Skeletal muscle tissue (tissue), 5 donors: ENCODE data around the gene GJA10. TPM values are rescaled to one million over a fixed set of nuclear protein-coding genes. Genes with fewer than 3 reads are reported as not detected.

Experiments
- H3K27ac ChIP-seq: one replicate; pipeline ENCODE4 v1.7.0; 2013; ENCODE audit warnings: mild to moderate bottlenecking, low read depth, low read length, inconsistent platforms
- H3K27me3 ChIP-seq, 3 donors: one replicate each; pipeline ENCODE4 v1.7.0; 2013; ENCODE audit warnings: low read length in 3 of 3; ENCODE audit not compliant: control insufficient read depth in 3 of 3, insufficient read depth in 3 of 3
- H3K36me3 ChIP-seq, 3 donors: one replicate each; pipeline ENCODE4 v1.7.0; 2013; ENCODE audit warnings: low read length in 3 of 3; ENCODE audit not compliant: control insufficient read depth in 3 of 3, insufficient read depth in 3 of 3
- H3K4me1 ChIP-seq, 3 donors: one replicate each; pipeline ENCODE4 v1.7.0; 2013; ENCODE audit warnings: low read length in 3 of 3, mild to moderate bottlenecking in 3 of 3; ENCODE audit not compliant: control insufficient read depth in 3 of 3, insufficient read depth in 3 of 3
- H3K4me3 ChIP-seq, 3 donors: one replicate each; pipeline ENCODE4 v1.7.0; 2013; ENCODE audit warnings: low read length in 3 of 3
- H3K9ac ChIP-seq, 3 donors: one replicate each; pipeline ENCODE4 v1.7.0; 2013; ENCODE audit warnings: low read length in 3 of 3, mild to moderate bottlenecking in 3 of 3, moderate library complexity in 2 of 3, low read depth in 1 of 3
- H3K9me3 ChIP-seq, 3 donors: one replicate each; pipeline ENCODE4 v1.7.0; 2013; ENCODE audit warnings: low read length in 3 of 3; ENCODE audit not compliant: control insufficient read depth in 3 of 3
- small RNA-seq: library from RNA; depleted of rRNA; stranded (forward); fragments of <200 nt; gene quantifications from one replicate; pipeline ENCODE3, GENCODE V24; 2014
- total RNA-seq: library from RNA; depleted of rRNA; stranded (reverse); fragments of >200 nt; gene quantifications from one replicate; pipeline ENCODE4 v1.2.3, GENCODE V29; 2014
- donor health status: Osteomylitis.

GJA10 gene
- total RNA-seq, 1 donor from 2014 or later = not detected

GRCh38 chr6:89941763-89942497 lies 47.7 kb downstream of the GJA10 start:
- Histone ChIP-seq H3K4me1 (peaks cover 9 to 16% (median 15%) of the 10 kb centered on the region in 3 donors), H3K27ac (peak overlapping the region; percentile 29), H3K27me3 (no peaks in the 10 kb centered on the region), H3K9ac (peak overlapping the region in 1 of 3 donors; percentile 47), H3K4me3 (no peak overlapping the region), H3K9me3 (no peaks in the 10 kb centered on the region), H3K36me3 (peaks cover 0 to 9% (median 3%) of the 10 kb centered on the region in 3 donors)

DNA sequence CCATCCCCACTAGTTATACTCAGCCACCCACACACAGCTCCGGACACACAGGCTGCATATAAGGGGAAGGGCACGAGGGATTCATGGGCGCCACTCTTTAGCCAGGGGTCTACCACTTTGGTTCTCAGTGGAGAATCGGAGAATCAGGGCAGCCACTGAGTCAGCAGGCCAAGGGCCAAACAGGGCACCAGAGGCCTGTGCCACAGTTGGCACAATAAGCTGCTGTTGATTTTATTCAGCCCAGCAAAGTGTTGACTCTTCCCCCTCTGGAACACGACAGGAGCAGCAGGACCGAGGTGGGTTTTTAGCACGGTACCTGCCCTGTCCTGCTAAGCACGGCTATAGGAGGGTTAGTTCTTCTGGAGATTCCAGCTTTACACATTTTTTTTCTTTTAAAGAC lies 48.3 kb downstream of the GJA10 start:
- Histone ChIP-seq H3K4me1 (peaks cover 9 to 16% (median 15%) of the 10 kb centered on the region in 3 donors), H3K27me3 (no peaks in the 10 kb centered on the region), H3K9me3 (no peaks in the 10 kb centered on the region), H3K36me3 (peaks cover 0 to 6% (median 3%) of the 10 kb centered on the region in 3 donors), H3K4me3 (no peak overlapping the region), H3K27ac (no peak overlapping the region), H3K9ac (no peak overlapping the region)

DNA sequence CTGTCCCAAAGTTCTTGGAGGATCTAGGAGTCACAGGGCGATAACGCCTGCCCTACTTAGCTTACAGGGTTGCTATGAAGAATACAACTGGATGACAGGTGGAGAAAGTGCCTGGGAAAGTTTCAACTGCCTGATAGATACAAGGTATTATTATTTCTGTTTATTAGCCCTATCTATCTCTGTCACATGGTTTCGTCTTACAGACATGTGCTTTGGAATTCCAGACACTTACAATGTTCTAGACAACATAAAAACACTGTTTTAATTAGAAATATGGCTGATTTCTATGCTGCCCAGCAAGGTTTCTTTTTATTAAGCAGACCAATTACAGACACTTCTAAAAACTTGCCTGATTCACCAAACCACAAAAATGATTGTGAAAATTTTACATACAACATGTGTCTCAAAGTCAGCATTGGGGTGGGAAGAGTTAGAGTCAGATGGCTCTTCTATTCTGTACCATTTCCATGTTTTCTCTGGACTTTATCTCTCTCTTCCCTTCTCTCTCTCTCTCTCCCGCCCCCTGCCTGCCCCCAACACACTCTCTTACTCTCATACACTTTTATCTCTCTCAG lies 50.0 kb downstream of the GJA10 start:
- H3K4me1 ChIP-seq = peaks cover 9 to 16% (median 15%) of the 10 kb centered on the region in 3 donors
- peaks cover 0 to 6% (median 0%) of the 10 kb centered on the region in 3 donors for H3K36me3 ChIP-seq
- H3K9ac ChIP-seq = no peak overlapping the region
- no peaks in the 10 kb centered on the region for H3K9me3 ChIP-seq
- H3K27ac ChIP-seq = no peak overlapping the region
- no peaks in the 10 kb centered on the region for H3K27me3 ChIP-seq
- H3K4me3 ChIP-seq = no peak overlapping the region

- Histone ChIP-seq H3K4me1 (peaks cover 9 to 16% (median 15%) of the 10 kb centered on the region in 3 donors), H3K27ac (no peak overlapping the region), H3K9ac (no peak overlapping the region), H3K36me3 (peaks cover 3 to 13% (median 4%) of the 10 kb centered on the region in 3 donors), H3K4me3 (no peak overlapping the region), H3K9me3 (no peaks in the 10 kb centered on the region), H3K27me3 (no peaks in the 10 kb centered on the region)
Observed at GRCh38 chr6:89944826-89945407, 50.6 kb downstream of the GJA10 start.

Small RNA genes lying within 50 kb of the gene (small RNA-seq; reads per million reads assigned to genes)
- not detected for gene RF00019

Other genes starting within 250 kb of the GJA10 start
- gene MDN1, start 74.7 kb upstream of the GJA10 start, total RNA-seq = 30.8 TPM
- gene CASP8AP2, start 64.6 kb upstream of the GJA10 start, total RNA-seq = 7.3 TPM